Activated T-cell treated with anti-CD3 and anti-CD28 coated beads, Interleukin-2, amount 50 U/mL, for 4 hours (primary cell): ENCODE results near the gene ZSWIM6. TPM values are rescaled to one million over a fixed set of nuclear protein-coding genes. Genes with fewer than 3 reads are reported as not detected.

ENCODE experiments used
- ATAC-seq, 2 donors: fragments of 200-7000 bp; cut with Tn5 transposase; one replicate each; pipeline ENCODE4 v1.10.0; 2021
- DNase-seq: peaks from one replicate; pipeline ENCODE4 v3.0.0-alpha.2; 2020
- H3K27me3 Mint-ChIP-seq: one replicate; pipeline ENCODE4 v1.8.0; 2021; ENCODE audit warnings: low read depth, mixed read lengths
- H3K36me3 Mint-ChIP-seq: one replicate; pipeline ENCODE4 v1.8.0; 2022; ENCODE audit warnings: mixed read lengths; ENCODE audit not compliant: insufficient read depth
- H3K4me1 Mint-ChIP-seq: one replicate; pipeline ENCODE4 v1.8.0; 2021; ENCODE audit warnings: low read depth, mixed read lengths
- H3K4me3 Mint-ChIP-seq: one replicate; pipeline ENCODE4 v1.8.0; 2021; ENCODE audit warnings: mild to moderate bottlenecking, moderate library complexity, mixed read lengths
- H3K9me3 Mint-ChIP-seq: one replicate; pipeline ENCODE4 v1.8.0; 2021; ENCODE audit warnings: mixed read lengths
- total RNA-seq, 3 donors: library from RNA; stranded (reverse); gene quantifications; one replicate each; pipeline ENCODE4 v1.2.1, GENCODE V29; 2021

Gene ZSWIM6
- total RNA-seq, 3 donors from 2014 or later = 5.4 to 6.9 (median 5.8) TPM

DNA sequence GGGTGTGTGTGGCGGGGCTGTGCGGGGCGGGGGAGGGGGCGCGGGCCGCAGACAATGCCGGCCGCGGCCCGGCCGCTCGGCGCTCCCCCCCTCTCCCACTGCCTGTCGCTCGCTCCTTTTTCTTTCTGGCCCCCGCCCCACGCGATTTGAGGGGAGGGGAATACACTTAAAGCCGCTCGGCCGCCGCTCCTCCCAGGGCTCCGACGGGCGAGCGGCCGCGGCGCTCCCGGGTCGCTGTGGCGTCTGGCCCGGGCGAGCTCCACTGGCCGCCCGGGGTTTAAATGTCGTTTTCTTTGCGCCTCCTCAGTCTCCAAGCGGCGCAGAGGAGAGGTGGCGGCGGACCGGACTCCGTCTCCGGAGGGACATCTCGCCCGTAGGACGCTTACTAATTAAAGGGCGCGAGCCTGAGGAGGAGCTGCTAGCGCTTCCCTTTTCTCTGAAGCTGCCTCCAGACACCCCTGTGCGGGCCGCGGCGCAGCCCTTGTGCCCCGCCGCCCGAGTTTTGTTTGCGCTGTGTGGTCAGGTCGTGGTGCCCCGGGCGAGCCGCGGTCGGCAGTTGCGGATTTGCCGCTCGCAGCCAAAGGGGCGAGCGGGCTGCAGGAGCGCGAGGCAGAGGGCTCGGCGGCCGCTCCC lies 1.4 kb downstream of the ZSWIM6 start:
- Mint-ChIP-seq H3K9me3 (peaks cover 4% of the 10 kb centered on the region), H3K27me3 (peaks cover 9% of the 10 kb centered on the region), H3K4me3 (peak overlapping the region; percentile 80), H3K36me3 (peaks cover 7% of the 10 kb centered on the region), H3K4me1 (peaks cover 45% of the 10 kb centered on the region)
- ATAC-seq (no peak), DNase-seq (no peak)

DNA sequence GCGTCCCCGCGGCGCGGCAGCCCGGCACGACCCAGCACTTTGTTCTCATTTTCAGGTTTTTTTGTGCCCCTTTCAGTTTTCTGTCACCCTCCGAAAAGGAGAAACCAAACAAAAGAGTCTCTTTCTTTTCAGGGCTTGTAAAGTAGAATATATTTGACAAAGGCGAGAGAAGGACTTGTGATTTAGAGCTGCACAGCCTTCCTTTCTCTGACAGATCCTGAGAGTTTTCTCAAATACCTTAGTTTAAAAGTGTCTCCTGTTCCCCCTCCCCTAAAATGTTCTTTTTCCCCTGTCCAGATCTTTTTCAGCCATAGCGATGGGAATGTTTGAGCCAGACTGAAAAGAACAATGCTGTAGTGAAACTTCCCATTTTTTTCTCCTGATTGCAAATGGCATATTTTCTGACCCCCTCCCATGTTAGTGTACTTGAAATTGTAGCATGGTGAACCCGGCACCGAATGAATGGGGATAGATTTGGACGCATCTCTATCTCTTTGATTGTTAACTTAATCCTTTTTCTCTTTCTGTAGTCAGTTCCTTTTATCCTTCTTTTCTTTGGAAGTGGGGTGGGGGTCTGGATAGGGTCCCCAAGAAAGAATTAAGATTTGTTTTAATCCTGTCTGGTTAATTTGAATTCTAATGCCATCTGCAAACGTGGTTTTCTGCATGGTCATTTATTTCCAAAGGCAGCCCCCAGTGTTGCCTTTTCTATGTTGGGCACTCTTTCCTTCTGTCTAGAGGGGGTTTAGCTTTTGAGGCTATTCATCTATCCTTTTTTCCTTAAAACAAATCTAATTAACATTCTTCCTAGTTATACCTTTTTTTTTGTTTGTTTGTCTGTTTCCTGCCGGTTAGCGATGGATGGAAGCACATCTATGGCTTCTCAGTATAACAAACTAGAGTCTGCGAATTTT lies 2.2 kb downstream of the ZSWIM6 start:
- peaks cover 2% of the 10 kb centered on the region for H3K27me3 Mint-ChIP-seq
- peaks cover 38% of the 10 kb centered on the region for H3K4me1 Mint-ChIP-seq
- peak overlapping the region; percentile 80 for H3K4me3 Mint-ChIP-seq
- no peak for DNase-seq
- peaks cover 4% of the 10 kb centered on the region for H3K9me3 Mint-ChIP-seq
- ATAC-seq = no peak
- H3K36me3 Mint-ChIP-seq = peaks cover 7% of the 10 kb centered on the region

DNA sequence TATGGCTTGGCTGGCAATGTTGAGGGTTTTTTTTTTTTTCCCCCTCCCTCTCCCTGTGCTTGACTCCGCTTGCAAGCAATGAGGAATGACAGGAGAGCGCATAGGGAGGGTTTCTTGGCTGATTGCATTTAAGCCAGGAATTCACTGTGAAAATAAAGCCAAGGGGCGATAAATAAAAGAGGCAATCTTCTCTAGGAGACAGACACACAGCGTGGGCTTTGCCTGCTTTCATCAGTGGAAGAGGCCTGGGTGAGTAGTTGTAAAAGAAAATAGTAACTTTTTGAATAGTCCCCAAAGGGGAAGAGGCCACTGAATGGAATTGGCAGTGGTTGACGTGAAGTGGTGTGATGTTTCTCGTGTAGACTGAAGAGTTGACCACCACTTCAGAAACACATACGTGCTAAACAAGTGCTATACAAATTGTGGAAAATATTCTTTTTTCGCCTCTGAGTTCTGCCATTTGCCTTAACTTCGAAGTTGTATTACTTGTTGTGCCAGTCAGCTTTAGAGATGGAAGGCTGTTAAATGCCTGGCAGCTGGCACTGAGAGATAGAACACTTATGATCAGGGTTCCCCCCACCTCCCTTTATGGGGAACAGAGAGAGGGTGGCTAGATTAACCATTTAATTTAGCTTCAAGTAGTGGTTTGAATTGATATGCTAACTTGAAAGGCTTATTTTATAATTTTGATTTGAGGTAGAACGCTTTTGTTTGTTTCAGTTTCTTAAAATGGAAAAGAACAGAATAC lies 3.0 kb downstream of the ZSWIM6 start:
- ATAC-seq (no peak), DNase-seq (no peak)
- Mint-ChIP-seq H3K36me3 (peaks cover 7% of the 10 kb centered on the region), H3K27me3 (no peaks in the 10 kb centered on the region), H3K4me3 (peak overlapping the region; percentile 80), H3K4me1 (peaks cover 33% of the 10 kb centered on the region), H3K9me3 (peaks cover 4% of the 10 kb centered on the region)

DNA sequence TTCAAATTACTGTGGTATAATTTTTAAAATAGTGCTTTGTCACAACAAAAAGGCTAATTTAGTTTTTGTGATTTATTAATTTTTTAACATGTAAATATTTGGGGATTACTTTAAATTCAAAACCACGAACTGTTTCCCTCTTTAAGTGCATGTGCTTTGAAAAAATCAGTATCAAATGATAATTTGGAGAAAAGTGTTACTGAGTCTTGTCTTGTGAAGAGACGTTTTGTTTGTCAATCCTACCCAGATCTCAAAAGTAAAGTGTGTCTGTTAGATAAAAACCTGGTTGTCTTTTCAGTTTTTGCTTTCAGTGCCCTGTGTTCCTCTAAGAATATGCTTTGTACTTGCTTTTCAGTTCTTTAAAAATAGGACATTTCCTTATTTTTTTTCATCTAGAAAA lies 7.7 kb downstream of the ZSWIM6 start:
- H3K4me3 Mint-ChIP-seq = no peak overlapping the region
- DNase-seq = no peak
- no peaks in the 10 kb centered on the region for H3K27me3 Mint-ChIP-seq
- peaks cover 33% of the 10 kb centered on the region for H3K4me1 Mint-ChIP-seq
- H3K36me3 Mint-ChIP-seq = peaks cover 8% of the 10 kb centered on the region
- peaks cover 4% of the 10 kb centered on the region for H3K9me3 Mint-ChIP-seq
- no peak for ATAC-seq

DNA sequence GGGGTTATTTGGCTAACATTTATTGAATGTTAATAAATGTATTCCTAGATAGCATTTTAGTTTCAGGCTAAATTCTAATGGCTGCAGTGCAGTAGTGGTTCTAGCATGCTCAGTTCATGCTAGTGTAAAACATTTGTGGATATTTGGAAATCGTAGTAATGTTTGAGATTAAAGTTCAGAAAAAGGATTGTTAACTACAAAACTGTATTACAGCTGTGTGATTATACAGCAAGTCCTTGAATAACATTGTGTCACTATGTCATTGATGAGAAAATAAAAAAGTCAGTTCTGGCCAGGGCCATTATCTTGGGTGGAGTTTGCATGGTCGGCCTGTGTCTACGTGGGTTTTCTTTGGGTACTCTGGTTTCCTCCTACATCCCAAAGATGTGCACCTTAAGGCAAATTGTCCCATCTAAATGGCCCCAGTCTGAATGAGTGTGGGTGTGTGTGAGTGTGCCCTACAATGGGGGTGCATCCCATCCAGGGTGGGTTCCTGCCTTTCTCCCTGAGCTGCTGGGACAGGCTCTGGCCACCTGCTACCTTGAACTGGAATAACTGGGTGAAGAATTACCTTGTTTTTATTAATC lies 8.8 kb downstream of the ZSWIM6 start:
- H3K4me3 Mint-ChIP-seq = no peak overlapping the region
- H3K27me3 Mint-ChIP-seq = no peaks in the 10 kb centered on the region
- H3K9me3 Mint-ChIP-seq = peaks cover 4% of the 10 kb centered on the region
- peaks cover 5% of the 10 kb centered on the region for H3K36me3 Mint-ChIP-seq
- ATAC-seq (no peak), DNase-seq (no peak)
- H3K4me1 Mint-ChIP-seq = peaks cover 27% of the 10 kb centered on the region

DNA sequence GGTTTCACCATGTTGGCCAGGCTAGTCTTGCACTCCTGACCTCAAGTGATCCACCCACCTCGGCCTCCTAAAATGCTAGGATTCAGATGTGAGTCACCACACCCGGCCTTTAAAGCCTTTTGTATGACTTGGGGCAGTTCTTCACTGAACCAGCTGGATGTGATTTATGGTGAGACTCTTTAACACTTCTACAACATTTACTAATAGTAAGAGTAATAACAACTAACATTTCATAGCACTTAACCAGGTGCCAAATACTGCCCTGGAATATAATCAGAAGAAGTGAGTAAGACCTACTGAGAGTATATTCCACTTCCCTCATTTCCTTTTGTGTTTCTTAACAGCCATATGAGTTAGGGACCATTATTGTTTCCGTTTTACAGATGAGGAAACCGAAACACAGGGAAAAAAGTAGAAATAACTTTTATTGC lies 10.0 kb downstream of the ZSWIM6 start:
- ATAC-seq = peak in 1 of 2 donors; percentile 27
- H3K27me3 Mint-ChIP-seq = no peaks in the 10 kb centered on the region
- no peak for DNase-seq
- peaks cover 30% of the 10 kb centered on the region for H3K4me1 Mint-ChIP-seq
- peaks cover 5% of the 10 kb centered on the region for H3K36me3 Mint-ChIP-seq
- no peak overlapping the region for H3K4me3 Mint-ChIP-seq
- H3K9me3 Mint-ChIP-seq = peaks cover 3% of the 10 kb centered on the region

DNA sequence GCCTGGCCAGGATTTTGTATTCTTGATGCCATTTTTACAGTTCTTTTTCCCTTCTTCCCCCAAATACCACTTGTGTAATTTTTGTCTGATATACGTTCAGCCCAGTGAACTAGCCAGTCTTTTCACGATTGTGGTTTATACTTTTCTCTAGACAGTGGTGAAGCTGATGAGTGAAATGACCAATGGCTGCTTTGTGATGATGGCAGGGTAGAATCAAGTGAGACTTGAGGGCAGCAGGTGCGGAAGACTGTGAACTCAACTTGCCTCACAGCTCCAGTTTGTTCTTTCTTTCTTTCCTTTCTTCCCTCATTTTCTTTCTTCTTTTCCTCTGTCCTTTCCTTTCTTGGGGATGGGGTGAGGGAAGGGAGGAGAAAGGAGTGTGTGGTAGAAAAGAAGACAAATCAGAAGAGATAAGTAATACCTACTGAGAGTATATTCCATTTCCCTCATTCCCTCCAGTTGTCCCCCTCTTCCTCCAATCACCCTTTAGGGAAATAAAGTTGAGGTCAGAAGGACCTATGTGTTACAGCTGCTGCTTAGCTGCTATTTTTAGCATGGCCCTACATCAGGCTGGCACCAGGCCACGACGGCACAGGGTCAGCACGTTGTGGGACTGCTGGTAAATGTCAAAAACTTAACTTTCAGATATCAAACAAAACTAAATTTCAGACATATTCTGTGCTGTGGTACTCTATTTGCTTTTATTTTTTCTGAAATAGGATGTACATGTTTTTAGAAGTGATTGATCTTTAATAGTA lies 12.3 kb downstream of the ZSWIM6 start:
- no peak for ATAC-seq
- Mint-ChIP-seq H3K4me1 (peaks cover 34% of the 10 kb centered on the region), H3K27me3 (no peaks in the 10 kb centered on the region), H3K9me3 (no peaks in the 10 kb centered on the region), H3K4me3 (no peak overlapping the region), H3K36me3 (peaks cover 4% of the 10 kb centered on the region)
- no peak for DNase-seq

DNA sequence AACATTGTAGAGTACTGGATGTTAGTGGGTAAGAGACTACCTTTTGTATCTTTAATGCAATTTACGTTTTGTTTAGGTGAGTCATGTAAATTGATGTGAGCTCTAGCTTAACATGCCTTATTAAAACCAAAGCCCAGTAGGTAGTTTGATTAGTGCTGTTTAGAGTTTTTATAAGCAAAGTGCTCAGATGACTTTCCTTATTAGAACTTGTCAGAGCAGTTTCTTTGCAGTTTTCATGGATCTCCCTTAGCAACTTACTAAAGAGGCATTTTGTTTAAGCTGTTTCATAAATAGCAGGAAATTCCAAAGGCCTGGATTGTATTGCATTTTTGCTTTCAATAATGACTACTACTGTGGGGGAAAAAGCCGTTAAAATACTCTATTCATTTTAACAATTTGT lies 14.5 kb downstream of the ZSWIM6 start:
- Mint-ChIP-seq H3K4me3 (no peak overlapping the region), H3K36me3 (peaks cover 4% of the 10 kb centered on the region), H3K4me1 (peaks cover 32% of the 10 kb centered on the region), H3K27me3 (no peaks in the 10 kb centered on the region), H3K9me3 (no peaks in the 10 kb centered on the region)
- ATAC-seq (no peak), DNase-seq (no peak)

DNA sequence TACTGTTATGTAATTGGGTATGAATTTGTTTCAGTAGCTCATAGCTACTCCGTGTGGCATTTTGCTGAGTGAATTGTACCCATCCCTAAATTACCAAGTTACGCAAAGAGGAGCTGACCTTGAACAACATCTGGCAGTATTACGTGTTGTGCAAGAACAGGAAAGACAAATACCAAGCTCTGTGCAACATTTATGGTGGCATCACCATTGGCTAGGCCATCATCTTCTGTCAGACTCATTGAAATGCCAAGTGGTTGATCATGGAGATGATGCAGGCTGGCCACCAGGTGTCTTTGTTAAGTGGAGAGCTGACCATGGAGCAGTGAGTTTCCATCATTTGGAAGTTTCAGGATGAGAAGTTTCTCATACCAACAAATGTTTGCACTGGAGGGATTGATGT lies 15.0 kb downstream of the ZSWIM6 start:
- H3K27me3 Mint-ChIP-seq = no peaks in the 10 kb centered on the region
- peaks cover 35% of the 10 kb centered on the region for H3K4me1 Mint-ChIP-seq
- DNase-seq (no peak), ATAC-seq (no peak)
- no peaks in the 10 kb centered on the region for H3K9me3 Mint-ChIP-seq
- H3K4me3 Mint-ChIP-seq = no peak overlapping the region
- H3K36me3 Mint-ChIP-seq = peaks cover 4% of the 10 kb centered on the region

DNA sequence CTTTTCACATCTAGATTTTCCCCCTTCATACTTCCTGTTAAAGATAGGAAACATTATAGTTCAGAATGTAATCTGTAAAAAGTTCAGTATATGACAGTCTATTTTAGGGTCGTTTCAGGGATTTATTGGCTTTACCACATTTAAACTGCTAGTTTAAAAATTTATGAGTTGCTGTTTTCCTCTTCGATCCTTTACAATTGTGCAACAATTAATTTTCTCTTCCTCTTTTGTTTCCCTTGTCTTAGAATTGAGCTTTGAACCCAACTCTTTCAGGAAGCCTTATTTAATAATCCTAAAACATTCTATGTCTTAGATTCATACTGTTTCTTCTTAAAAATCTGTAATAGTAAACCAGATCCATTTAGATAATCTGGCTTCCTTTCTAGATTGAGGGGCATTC lies 16.4 kb downstream of the ZSWIM6 start:
- Mint-ChIP-seq H3K36me3 (peaks cover 9% of the 10 kb centered on the region), H3K9me3 (no peaks in the 10 kb centered on the region), H3K4me1 (peaks cover 45% of the 10 kb centered on the region), H3K27me3 (no peaks in the 10 kb centered on the region), H3K4me3 (no peak overlapping the region)
- no peak for ATAC-seq
- no peak for DNase-seq

DNA sequence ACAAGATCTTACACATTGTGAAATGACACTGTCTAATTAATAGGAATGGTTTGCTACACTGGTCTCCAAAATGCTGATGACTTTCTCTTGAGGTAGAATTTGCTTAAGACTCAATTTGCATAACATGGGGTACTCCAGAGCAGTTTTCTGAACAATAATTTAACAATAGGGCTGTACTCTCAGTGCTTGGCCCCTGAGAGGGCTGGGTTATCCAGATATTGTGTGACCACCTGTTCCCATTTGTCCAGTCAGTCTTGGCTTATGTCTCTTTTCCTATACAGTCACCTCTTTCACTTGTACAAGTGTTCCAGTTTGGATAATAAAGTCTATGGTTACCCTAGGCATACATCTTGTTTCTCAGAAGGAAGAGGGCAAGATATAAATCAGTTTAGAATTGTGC lies 17.9 kb downstream of the ZSWIM6 start:
- Mint-ChIP-seq H3K27me3 (no peaks in the 10 kb centered on the region), H3K9me3 (no peaks in the 10 kb centered on the region), H3K36me3 (peaks cover 9% of the 10 kb centered on the region), H3K4me3 (no peak overlapping the region), H3K4me1 (peaks cover 38% of the 10 kb centered on the region)
- ATAC-seq (no peak), DNase-seq (no peak)

DNA sequence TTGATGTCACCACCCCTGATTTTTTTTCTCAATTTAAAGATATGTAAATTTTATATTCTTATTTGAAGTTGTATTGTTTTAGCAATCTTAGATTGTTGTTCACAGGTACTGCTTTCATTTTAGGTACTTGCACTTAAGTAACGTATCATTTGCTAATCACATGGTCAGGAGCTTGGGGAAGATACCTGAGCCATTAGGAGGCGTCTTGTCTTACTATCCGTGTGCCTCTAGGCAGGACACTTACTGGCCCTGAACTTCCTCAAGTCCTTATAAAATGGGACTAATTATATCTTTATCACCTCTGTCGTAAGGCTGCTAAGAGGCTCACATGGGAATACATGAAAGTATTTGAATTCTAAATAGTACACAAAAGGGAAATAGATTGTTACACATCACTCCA lies 18.5 kb downstream of the ZSWIM6 start:
- Mint-ChIP-seq H3K36me3 (peaks cover 9% of the 10 kb centered on the region), H3K4me3 (no peak overlapping the region), H3K27me3 (no peaks in the 10 kb centered on the region), H3K4me1 (peaks cover 38% of the 10 kb centered on the region), H3K9me3 (no peaks in the 10 kb centered on the region)
- no peak for ATAC-seq
- no peak for DNase-seq

DNA sequence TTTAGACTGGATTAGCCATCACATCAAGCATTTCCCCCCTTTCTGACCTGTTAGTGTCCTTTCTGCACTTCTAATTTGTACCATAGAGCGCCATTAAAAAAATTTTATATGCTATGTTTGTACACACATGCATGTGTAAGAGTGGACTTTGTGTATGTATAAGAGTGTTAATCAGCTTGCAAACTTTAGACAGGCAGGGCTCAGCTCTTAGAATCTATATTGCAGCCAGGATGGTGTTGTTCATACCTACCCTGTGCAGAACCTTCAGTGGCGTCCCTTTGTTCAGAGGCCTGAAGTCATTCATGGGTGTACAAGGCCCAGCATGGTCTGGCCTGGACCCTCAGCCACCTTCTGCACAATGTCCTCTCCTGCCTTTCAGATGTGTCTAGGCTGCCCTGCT lies 19.7 kb downstream of the ZSWIM6 start:
- peaks cover 35% of the 10 kb centered on the region for H3K4me1 Mint-ChIP-seq

More for the DNA sequence above, 19.7 kb downstream of the ZSWIM6 start:
- H3K4me3 Mint-ChIP-seq = no peak overlapping the region
- no peaks in the 10 kb centered on the region for H3K27me3 Mint-ChIP-seq
- ATAC-seq (no peak), DNase-seq (no peak)
- peaks cover under 1% of the 10 kb centered on the region for H3K9me3 Mint-ChIP-seq
- H3K36me3 Mint-ChIP-seq = peaks cover 10% of the 10 kb centered on the region
